ENCODE measurements around the gene HDDC3.

The HDDC3 gene

GRCh38 chr15:90931828-90932659 lies at the start of gene HDDC3:
HDDC3 (minus strand) TSS chr15:90932549; CDS start chr15:90932540, 9 bp downstream.
- Histone ChIP-seq H3K27me3 (no peaks in the 10 kb centered on the region), H3K4me3 (ENCODE audit: low read depth in 1 of 2, low read length in 1 of 2) (peak within 1 kb of the TSS; percentile 85 to 89), H3K9me3 (no peaks in the 10 kb centered on the region), H3K4me1 (ENCODE audit: control insufficient read depth in 1 of 2, insufficient read depth in 1 of 2, low read depth in 1 of 2, low read length in 1 of 2) (peaks cover 82 to 91% of the 10 kb centered on the region in 2 experiments), H3K36me3 (no peaks in the 10 kb centered on the region), H3K27ac (peak within 1 kb of the TSS; percentile 91)
- TF ChIP-seq CTCF (IDR thresholded peaks at IDR 0.05), result peak; percentile 92

GRCh38 chr15:90982135-90982534 lies 49.8 kb upstream of the HDDC3 start:
- Histone ChIP-seq H3K27me3 (no peaks in the 10 kb centered on the region), H3K4me3 (ENCODE audit: low read depth in 1 of 2, low read length in 1 of 2) (no peak overlapping the region), H3K36me3 (peaks cover 27% of the 10 kb centered on the region), H3K4me1 (ENCODE audit: control insufficient read depth in 1 of 2, insufficient read depth in 1 of 2, low read depth in 1 of 2, low read length in 1 of 2) (peaks cover 6 to 8% of the 10 kb centered on the region in 2 experiments), H3K27ac (peak overlapping the region; percentile 14), H3K9me3 (no peaks in the 10 kb centered on the region)
- TF ChIP-seq CTCF (IDR thresholded peaks at IDR 0.05), result no peak

GRCh38 chr15:90981681-90982080 lies 49.3 kb upstream of the HDDC3 start:
- H3K9me3 ChIP-seq, result no peaks in the 10 kb centered on the region
- peaks cover 6 to 8% of the 10 kb centered on the region in 2 experiments for H3K4me1 ChIP-seq (ENCODE audit: control insufficient read depth in 1 of 2, insufficient read depth in 1 of 2, low read depth in 1 of 2, low read length in 1 of 2)
- peaks cover 29% of the 10 kb centered on the region for H3K36me3 ChIP-seq
- TF ChIP-seq CTCF (IDR thresholded peaks at IDR 0.05), result no peak
- H3K27ac ChIP-seq, result peak overlapping the region; percentile 14
- H3K27me3 ChIP-seq, result no peaks in the 10 kb centered on the region
- no peak overlapping the region for H3K4me3 ChIP-seq (ENCODE audit: low read depth in 1 of 2, low read length in 1 of 2)

GRCh38 chr15:90979582-90979981 lies 47.2 kb upstream of the HDDC3 start:
- H3K36me3 ChIP-seq, result peaks cover 46% of the 10 kb centered on the region
- no peak overlapping the region for H3K27ac ChIP-seq
- H3K9me3 ChIP-seq, result no peaks in the 10 kb centered on the region
- no peak overlapping the region for H3K4me3 ChIP-seq (ENCODE audit: low read depth in 1 of 2, low read length in 1 of 2)
- no peaks in the 10 kb centered on the region for H3K27me3 ChIP-seq
- peaks cover 6 to 8% of the 10 kb centered on the region in 2 experiments for H3K4me1 ChIP-seq (ENCODE audit: control insufficient read depth in 1 of 2, insufficient read depth in 1 of 2, low read depth in 1 of 2, low read length in 1 of 2)
- TF ChIP-seq CTCF (IDR thresholded peaks at IDR 0.05), result no peak

GRCh38 chr15:90974216-90974615 lies 41.9 kb upstream of the HDDC3 start:
- no peak overlapping the region for H3K4me3 ChIP-seq (ENCODE audit: low read depth in 1 of 2, low read length in 1 of 2)
- peaks cover 73% of the 10 kb centered on the region for H3K36me3 ChIP-seq
- H3K27me3 ChIP-seq, result no peaks in the 10 kb centered on the region
- TF ChIP-seq CTCF (IDR thresholded peaks at IDR 0.05), result no peak
- no peaks in the 10 kb centered on the region for H3K9me3 ChIP-seq
- H3K27ac ChIP-seq, result no peak overlapping the region
- H3K4me1 ChIP-seq (ENCODE audit: control insufficient read depth in 1 of 2, insufficient read depth in 1 of 2, low read depth in 1 of 2, low read length in 1 of 2), result no peaks in the 10 kb centered on the region
